GM23338 (cell line): ENCODE results near the gene LRMDA. TPM values are rescaled to one million over a fixed set of nuclear protein-coding genes. Genes with fewer than 3 reads are reported as not detected.

Source experiments
- ATAC-seq: fragments of 200-7000 bp; cut with Tn5 transposase; 3 replicates; pipeline ENCODE4 v1.9.1; 2020
- DNase-seq: peaks from one replicate; pipeline ENCODE4 v3.0.0-alpha.2; 2015; ENCODE audit warnings: low spot score
- H2AFZ ChIP-seq: fragments of 200-600 bp; sonication (generic); 2 replicates; pipeline ENCODE4 v1.8.0; 2016; ENCODE audit warnings: antibody characterized with exemption, mild to moderate bottlenecking, moderate library complexity
- H3F3A ChIP-seq: fragments of 200-600 bp; sonication (generic); replicated peaks from 2 replicates; pipeline ENCODE4 v1.8.0; 2017; ENCODE audit warnings: antibody characterized with exemption, mixed run types, low read depth
- H3K27ac ChIP-seq: fragments of 200-600 bp; sonication (generic); 2 replicates; pipeline ENCODE4 v1.6.1; 2016; ENCODE audit warnings: low read depth
- H3K27me3 ChIP-seq: fragments of 200-600 bp; sonication (generic); 2 replicates; pipeline ENCODE4 v1.8.0; 2016; ENCODE audit warnings: mild to moderate bottlenecking, mixed run types, moderate library complexity; ENCODE audit not compliant: insufficient read depth
- H3K36me3 ChIP-seq: fragments of 200-600 bp; sonication (generic); 2 replicates; pipeline ENCODE4 v1.8.0; 2016; ENCODE audit warnings: mild to moderate bottlenecking; ENCODE audit not compliant: insufficient read depth
- H3K4me1 ChIP-seq: fragments of 200-600 bp; sonication (generic); 2 replicates; pipeline ENCODE4 v1.8.0; 2016; ENCODE audit warnings: mild to moderate bottlenecking, moderate library complexity; ENCODE audit not compliant: insufficient read depth
- H3K4me2 ChIP-seq: fragments of 200-600 bp; sonication (generic); 2 replicates; pipeline ENCODE4 v1.7.1; 2017; ENCODE audit warnings: mixed run types
- H3K4me3 ChIP-seq: fragments of 200-600 bp; sonication (generic); 2 replicates; pipeline ENCODE4 v1.6.1; 2016; ENCODE audit warnings: mixed run types
- H3K79me2 ChIP-seq: fragments of 200-600 bp; sonication (generic); replicated peaks from 2 replicates; pipeline ENCODE4 v1.8.0; 2017; ENCODE audit warnings: mild to moderate bottlenecking; ENCODE audit not compliant: insufficient read depth
- H3K9me2 ChIP-seq: fragments of 200-600 bp; sonication (generic); 2 replicates; pipeline ENCODE4 v1.8.0; 2017; ENCODE audit not compliant: insufficient read depth
- H4K20me1 ChIP-seq: fragments of 200-600 bp; sonication (generic); replicated peaks from 2 replicates; pipeline ENCODE4 v1.8.0; 2017; ENCODE audit warnings: mild to moderate bottlenecking; ENCODE audit not compliant: insufficient read depth
- H3K27ac Mint-ChIP-seq: 2 replicates; pipeline ENCODE4 v1.8.0; 2020; ENCODE audit warnings: inconsistent platforms, mild to moderate bottlenecking, moderate library complexity, mixed read lengths
- H3K27me3 Mint-ChIP-seq: 3 replicates; pipeline ENCODE4 v1.8.0; 2022; ENCODE audit warnings: low read depth, mild to moderate bottlenecking, moderate library complexity, mixed read lengths, inconsistent platforms; ENCODE audit not compliant: insufficient read depth, poor library complexity
- H3K36me3 Mint-ChIP-seq: 3 replicates; pipeline ENCODE4 v1.8.0; 2021; ENCODE audit warnings: low read depth, mild to moderate bottlenecking, inconsistent platforms, moderate library complexity, mixed read lengths
- H3K4me1 Mint-ChIP-seq: 3 replicates; pipeline ENCODE4 v1.8.0; 2020; ENCODE audit warnings: mild to moderate bottlenecking, inconsistent platforms, mixed read lengths
- H3K4me3 Mint-ChIP-seq: 3 replicates; pipeline ENCODE4 v1.8.0; 2021; ENCODE audit warnings: moderate library complexity, mild to moderate bottlenecking, inconsistent platforms, mixed read lengths
- H3K9me3 Mint-ChIP-seq: 3 replicates; pipeline ENCODE4 v1.8.0; 2020; ENCODE audit warnings: moderate library complexity, mild to moderate bottlenecking, inconsistent platforms, mixed read lengths
- EZH2 ChIP-seq: fragments of 200-600 bp; sonication (generic); IDR thresholded peaks from one replicate; pipeline ENCODE4 v1.8.0; 2017; ENCODE audit warnings: antibody characterized with exemption, mild to moderate bottlenecking, low read depth; ENCODE audit not compliant: unreplicated experiment
- EZH2phosphoT487 ChIP-seq: fragments of 200-600 bp; sonication (generic); IDR thresholded peaks from one replicate; pipeline ENCODE4 v1.8.1; 2018; ENCODE audit warnings: antibody characterized with exemption; ENCODE audit not compliant: unreplicated experiment
- STAT1 ChIP-seq: IDR thresholded peaks from one replicate; pipeline ENCODE4 v1.6.1; 2016; ENCODE audit warnings: antibody characterized with exemption; ENCODE audit not compliant: unreplicated experiment
- ZNF114 ChIP-seq: fragments of 250-450 bp; sonication (Bioruptor Pico); IDR thresholded peaks from 2 replicates; pipeline ENCODE4 v1.5.0; 2020; ENCODE audit warnings: mild to moderate bottlenecking, moderate library complexity
- ZNF331 ChIP-seq: fragments of 250-450 bp; sonication (Bioruptor Pico); IDR thresholded peaks from 2 replicates; pipeline ENCODE4 v1.5.0; 2020; ENCODE audit warnings: low read depth, mild to moderate bottlenecking, moderate library complexity
- ZNF462 ChIP-seq: fragments of 250-450 bp; sonication (Bioruptor Pico); IDR thresholded peaks from 2 replicates; pipeline ENCODE4 v1.5.0; 2020; ENCODE audit warnings: mild to moderate bottlenecking, moderate library complexity
- polyA plus RNA-seq: library from polyadenylated mRNA; unstranded; fragments of >200 nt; fragmentation: Nextera tagmentation; extraction: Ambion mirVana; gene quantifications from 2 replicates; pipeline ENCODE4 v1.2.1, GENCODE V29; 2016
- total RNA-seq: library from RNA; depleted of rRNA; stranded (reverse); fragments of >200 nt; shearing (Covaris generic); gene quantifications from 2 replicates; pipeline ENCODE4 v1.2.3, GENCODE V29; 2014
- TF ChIP-seq, protein P1 (sequence below): IDR thresholded peaks from 2 replicates; pipeline ENCODE4 v1.6.1; 2016; ENCODE audit warnings: antibody characterized with exemption

The LRMDA gene
- total and polyA plus RNA-seq, 2 experiments from 2014 or later, result 0.90 to 1.8 TPM

DNA sequence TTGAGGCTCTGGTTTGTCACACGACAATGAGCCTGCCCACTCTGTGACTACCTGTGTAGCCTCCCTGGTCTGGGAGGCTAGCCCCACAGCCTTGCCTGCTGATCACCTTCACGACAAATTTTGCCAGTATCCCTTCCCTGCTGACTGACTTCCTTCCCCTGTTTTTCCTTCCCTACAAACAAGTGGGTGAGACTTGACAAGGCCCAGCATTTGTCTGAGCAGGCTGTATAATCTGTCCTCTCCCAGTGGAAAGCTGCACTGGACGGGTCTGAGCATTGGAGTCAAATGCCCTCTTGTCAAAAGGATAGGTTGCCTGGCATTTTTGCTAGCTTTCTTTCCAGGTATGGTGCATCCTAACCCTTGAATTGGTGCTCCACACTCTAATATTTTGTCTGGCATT, 1117.7 kb downstream of the LRMDA start (continued):
- TF ChIP-seq EZH2, result no peak
- TF ChIP-seq, protein P1, sequence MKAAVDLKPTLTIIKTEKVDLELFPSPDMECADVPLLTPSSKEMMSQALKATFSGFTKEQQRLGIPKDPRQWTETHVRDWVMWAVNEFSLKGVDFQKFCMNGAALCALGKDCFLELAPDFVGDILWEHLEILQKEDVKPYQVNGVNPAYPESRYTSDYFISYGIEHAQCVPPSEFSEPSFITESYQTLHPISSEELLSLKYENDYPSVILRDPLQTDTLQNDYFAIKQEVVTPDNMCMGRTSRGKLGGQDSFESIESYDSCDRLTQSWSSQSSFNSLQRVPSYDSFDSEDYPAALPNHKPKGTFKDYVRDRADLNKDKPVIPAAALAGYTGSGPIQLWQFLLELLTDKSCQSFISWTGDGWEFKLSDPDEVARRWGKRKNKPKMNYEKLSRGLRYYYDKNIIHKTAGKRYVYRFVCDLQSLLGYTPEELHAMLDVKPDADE, result no peak
- TF ChIP-seq STAT1, result no peak
- TF ChIP-seq ZNF331 (CRISPR knock-in tag), result no peak

DNA sequence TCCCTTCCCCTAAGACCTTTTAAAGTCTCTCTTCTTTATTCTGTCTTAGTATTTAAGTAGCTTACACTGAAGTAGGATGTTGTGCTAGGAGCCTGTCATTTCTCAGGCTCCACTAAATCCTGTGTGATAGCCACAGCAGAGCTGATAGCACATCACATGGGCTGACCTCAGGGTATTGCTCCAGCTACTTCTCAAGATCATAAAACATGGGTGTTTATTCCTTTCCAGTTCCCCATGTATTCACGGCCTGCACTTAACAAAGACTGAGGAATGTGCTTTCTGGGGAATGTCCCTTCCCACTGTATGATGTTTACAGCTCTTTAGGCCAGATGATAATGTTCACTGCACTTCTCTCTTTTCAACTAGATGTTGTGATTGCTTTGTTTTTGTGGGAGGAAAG, 1119.4 kb downstream of the LRMDA start:
- H3F3A ChIP-seq, result no peaks in the 10 kb centered on the region
- H3K4me3 ChIP-seq, result no peak overlapping the region
- Mint-ChIP-seq H3K27me3 (peaks cover 3% of the 10 kb centered on the region), H3K4me1 (no peaks in the 10 kb centered on the region), H3K36me3 (no peaks in the 10 kb centered on the region), H3K27ac (no peak overlapping the region), H3K4me3 (no peak overlapping the region), H3K9me3 (no peaks in the 10 kb centered on the region)
- ATAC-seq, result no peak
- H3K4me1 ChIP-seq, result no peaks in the 10 kb centered on the region
- no peaks in the 10 kb centered on the region for H3K36me3 ChIP-seq
- H3K27ac ChIP-seq, result no peak overlapping the region
- no peaks in the 10 kb centered on the region for H3K79me2 ChIP-seq
- H3K9me2 ChIP-seq, result no peaks in the 10 kb centered on the region
- peak; percentile 4 for DNase-seq
- peak overlapping the region; percentile 61; the same call in 1 of the 2 replicates for H2AFZ ChIP-seq
- no peaks in the 10 kb centered on the region for H4K20me1 ChIP-seq
- no peaks in the 10 kb centered on the region for H3K27me3 ChIP-seq
- no peak overlapping the region for H3K4me2 ChIP-seq
- no peak for TF ChIP-seq ZNF462 (CRISPR knock-in tag)
- no peak for TF ChIP-seq EZH2phosphoT487
- TF ChIP-seq EZH2, result no peak
- no peak for TF ChIP-seq ZNF114 (CRISPR knock-in tag)
